ENCODE results near the gene PTCD1. TPM values are rescaled to one million over a fixed set of nuclear protein-coding genes. Genes with fewer than 3 reads are reported as not detected.
A peak's percentile ranks its signal among the peaks of the same experiment; 100 is the strongest.

PTCD1 gene
- total RNA-seq, 1 donor from 2014 or later = 10.5 TPM

- Histone ChIP-seq H3F3A (ENCODE audit: low read depth) (peaks cover 27% of the 10 kb centered on the region), H3K9me3 (ENCODE audit: low read depth) (no peaks in the 10 kb centered on the region), H3K27me3 (peaks cover 10% of the 10 kb centered on the region), H4K20me1 (ENCODE audit: low read depth) (peaks cover 3% of the 10 kb centered on the region), H3K4me2 (peak within 1 kb of the TSS; percentile 79), H3K79me2 (ENCODE audit: low read depth) (peaks cover 50% of the 10 kb centered on the region), H3K4me3 (peak within 1 kb of the TSS; percentile 86), H3K36me3 (no peaks in the 10 kb centered on the region), H3K9ac (peak within 1 kb of the TSS; percentile 84), H2AFZ (replicated peaks) (peak within 1 kb of the TSS; percentile 97), H3K27ac (peak within 1 kb of the TSS; percentile 76), H3K4me1 (peaks cover 5% of the 10 kb centered on the region)
- Mint-ChIP-seq H3K9me3 (no peaks in the 10 kb centered on the region), H3K36me3 (peaks cover 8% of the 10 kb centered on the region), H3K27ac (peak within 1 kb of the TSS; percentile 98), H3K27me3 (ENCODE audit: insufficient read depth, low read depth) (peaks cover 5% of the 10 kb centered on the region), H3K4me1 (peaks cover 14% of the 10 kb centered on the region), H3K4me3 (peak within 1 kb of the TSS; percentile 98)
- DNase-seq (ENCODE audit: low spot score) = peak; percentile 99
- TF ChIP-seq EZH2phosphoT487 (IDR thresholded peaks at IDR 0.05) = no peak
- peak; percentile 33 for TF ChIP-seq EZH2 (IDR thresholded peaks at IDR 0.05)
Measured at GRCh38 chr7:99472561-99473314, 34.1 kb upstream of the PTCD1 start, which contains the start of gene ZNF789. ZNF789 (plus strand) TSS chr7:99472890; CDS start chr7:99476457, 3,567 bp downstream.

DNA sequence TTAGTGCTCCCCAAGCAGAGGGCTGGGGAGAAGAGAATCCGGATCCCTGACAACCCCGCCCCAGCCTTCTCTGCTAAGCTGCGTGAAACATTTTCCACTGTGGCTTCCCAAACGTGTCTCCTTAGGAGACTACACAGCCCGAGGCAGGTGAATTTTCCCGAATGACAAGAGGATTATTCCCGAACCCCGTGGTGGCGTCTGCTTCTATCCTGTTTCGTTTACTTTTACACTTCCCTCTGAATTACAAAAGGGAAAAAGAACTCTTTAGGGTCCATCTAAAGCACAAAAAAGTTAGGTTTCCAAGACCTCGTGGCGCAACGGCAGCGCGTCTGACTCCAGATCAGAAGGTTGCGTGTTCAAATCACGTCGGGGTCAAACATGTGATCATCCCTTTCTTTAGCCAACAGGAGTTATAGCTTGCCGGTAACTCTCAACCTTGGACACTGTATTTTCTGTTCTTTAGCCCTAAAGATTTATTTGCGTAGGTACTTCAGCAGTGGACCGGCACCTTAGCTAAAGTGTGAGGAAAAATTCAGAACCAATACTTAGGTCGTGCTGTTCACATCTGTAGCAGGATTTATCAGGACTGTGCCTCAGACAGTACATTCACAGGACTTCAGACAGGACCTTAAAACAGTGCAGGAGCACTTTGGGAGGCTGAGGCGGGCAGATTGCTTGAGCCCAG, 30.9 kb upstream of the PTCD1 start:
- Mint-ChIP-seq H3K36me3 (peaks cover 6% of the 10 kb centered on the region), H3K27me3 (ENCODE audit: insufficient read depth, low read depth) (peaks cover 8% of the 10 kb centered on the region), H3K4me3 (no peak overlapping the region), H3K27ac (no peak overlapping the region), H3K9me3 (no peaks in the 10 kb centered on the region), H3K4me1 (peaks cover 21% of the 10 kb centered on the region)
- H3F3A ChIP-seq (ENCODE audit: low read depth) = peaks cover 30% of the 10 kb centered on the region
- peaks cover 12% of the 10 kb centered on the region for H3K4me1 ChIP-seq
- H3K27ac ChIP-seq = no peak overlapping the region
- TF ChIP-seq, protein P1, sequence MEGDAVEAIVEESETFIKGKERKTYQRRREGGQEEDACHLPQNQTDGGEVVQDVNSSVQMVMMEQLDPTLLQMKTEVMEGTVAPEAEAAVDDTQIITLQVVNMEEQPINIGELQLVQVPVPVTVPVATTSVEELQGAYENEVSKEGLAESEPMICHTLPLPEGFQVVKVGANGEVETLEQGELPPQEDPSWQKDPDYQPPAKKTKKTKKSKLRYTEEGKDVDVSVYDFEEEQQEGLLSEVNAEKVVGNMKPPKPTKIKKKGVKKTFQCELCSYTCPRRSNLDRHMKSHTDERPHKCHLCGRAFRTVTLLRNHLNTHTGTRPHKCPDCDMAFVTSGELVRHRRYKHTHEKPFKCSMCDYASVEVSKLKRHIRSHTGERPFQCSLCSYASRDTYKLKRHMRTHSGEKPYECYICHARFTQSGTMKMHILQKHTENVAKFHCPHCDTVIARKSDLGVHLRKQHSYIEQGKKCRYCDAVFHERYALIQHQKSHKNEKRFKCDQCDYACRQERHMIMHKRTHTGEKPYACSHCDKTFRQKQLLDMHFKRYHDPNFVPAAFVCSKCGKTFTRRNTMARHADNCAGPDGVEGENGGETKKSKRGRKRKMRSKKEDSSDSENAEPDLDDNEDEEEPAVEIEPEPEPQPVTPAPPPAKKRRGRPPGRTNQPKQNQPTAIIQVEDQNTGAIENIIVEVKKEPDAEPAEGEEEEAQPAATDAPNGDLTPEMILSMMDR (IDR thresholded peaks at IDR 0.05) = no peak
- TF ChIP-seq EZH2phosphoT487 (IDR thresholded peaks at IDR 0.05) = no peak
- H3K4me2 ChIP-seq = no peak overlapping the region
- H3K9ac ChIP-seq = no peak overlapping the region
- no peaks in the 10 kb centered on the region for H3K9me3 ChIP-seq (ENCODE audit: low read depth)
- no peak overlapping the region for H3K4me3 ChIP-seq
- peaks cover 34% of the 10 kb centered on the region for H3K79me2 ChIP-seq (ENCODE audit: low read depth)
- peak; percentile 14 for DNase-seq (ENCODE audit: low spot score)
- H3K27me3 ChIP-seq = peaks cover 10% of the 10 kb centered on the region
- no peaks in the 10 kb centered on the region for H4K20me1 ChIP-seq (ENCODE audit: low read depth)
- H3K36me3 ChIP-seq = no peaks in the 10 kb centered on the region
- H2AFZ ChIP-seq (replicated peaks) = peak overlapping the region; percentile 54

DNA sequence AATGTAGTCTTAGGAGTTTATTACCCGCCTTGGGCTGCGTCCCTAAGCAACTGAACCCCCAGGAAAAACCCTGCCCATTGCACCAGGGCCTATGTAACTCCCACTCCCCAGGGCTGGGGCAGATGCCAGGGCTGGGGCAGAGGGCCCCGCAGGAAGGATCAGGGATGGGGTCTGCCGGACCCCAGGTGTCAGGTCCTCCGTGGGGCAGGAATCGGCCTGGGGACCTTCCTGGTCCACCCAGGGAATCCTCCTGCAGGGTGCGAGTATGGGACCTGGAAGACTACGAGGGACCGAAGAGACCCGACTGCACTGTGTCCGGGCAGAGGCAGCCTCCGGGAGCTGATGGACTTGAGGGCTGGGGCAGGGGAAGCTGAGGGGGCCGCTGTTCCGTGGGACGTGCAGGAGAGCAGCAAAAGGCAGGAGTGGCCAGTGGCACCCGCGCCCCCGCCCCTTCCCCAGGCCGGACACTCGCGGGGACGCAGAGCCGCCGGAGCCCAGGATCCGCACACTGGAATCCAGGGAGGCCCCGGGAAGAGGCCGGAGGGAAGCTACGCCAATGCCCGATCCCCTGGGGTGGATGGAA, 29.8 kb upstream of the PTCD1 start:
- Histone ChIP-seq H3K4me2 (no peak overlapping the region), H3F3A (ENCODE audit: low read depth) (peaks cover 30% of the 10 kb centered on the region), H3K36me3 (no peaks in the 10 kb centered on the region), H3K27ac (no peak overlapping the region), H3K27me3 (peaks cover 10% of the 10 kb centered on the region), H3K9ac (no peak overlapping the region), H3K4me3 (no peak overlapping the region), H3K4me1 (peaks cover 6% of the 10 kb centered on the region), H2AFZ (replicated peaks) (no peak overlapping the region), H3K9me3 (ENCODE audit: low read depth) (no peaks in the 10 kb centered on the region), H4K20me1 (ENCODE audit: low read depth) (no peaks in the 10 kb centered on the region), H3K79me2 (ENCODE audit: low read depth) (peaks cover 34% of the 10 kb centered on the region)
- TF ChIP-seq EZH2phosphoT487 (IDR thresholded peaks at IDR 0.05) (no peak), EZH2 (IDR thresholded peaks at IDR 0.05) (no peak)
- TF ChIP-seq, protein P1 (IDR thresholded peaks at IDR 0.05) = no peak
- Mint-ChIP-seq H3K36me3 (peaks cover 12% of the 10 kb centered on the region), H3K9me3 (no peaks in the 10 kb centered on the region), H3K27ac (no peak overlapping the region), H3K27me3 (ENCODE audit: insufficient read depth, low read depth) (peaks cover 8% of the 10 kb centered on the region), H3K4me1 (peaks cover 21% of the 10 kb centered on the region), H3K4me3 (no peak overlapping the region)
- no peak for DNase-seq (ENCODE audit: low spot score)
